IMR-90 (cell line): ENCODE data around the gene RGS12. TPM values are rescaled to one million over a fixed set of nuclear protein-coding genes. Genes with fewer than 3 reads are reported as not detected.

Experiments
- ATAC-seq: fragments of 200-7000 bp; cut with Tn5 transposase; 2 replicates; pipeline ENCODE4 v1.9.1; 2020; ENCODE audit warnings: low read depth, mild to moderate bottlenecking, moderate library complexity
- BruUV-seq: library from RNA; stranded (reverse); fragments of 400-500 nt; replicated peaks from 2 replicates; lab custom pipeline; 2021; lab: Mats Ljungman, UMichigan
- CTCF ChIA-PET: fragments of 300-600 bp; formaldehyde crosslinking; extraction: SDS; loops from one replicate; lab custom pipeline; 2021; ENCODE audit warnings: antibody characterized with exemption; lab: Yijun Ruan, JAX
- POLR2A ChIA-PET: fragments of 300-600 bp; sonication (Branson Sonifier 250); formaldehyde crosslinking; loops from one replicate; lab custom pipeline; 2022; ENCODE audit warnings: antibody characterized with exemption; ENCODE audit not compliant: unreplicated experiment; lab: Charles Lee
- DNase-seq: peaks from one replicate; pipeline ENCODE4 v3.0.0; 2013
- H2AFZ ChIP-seq: replicated peaks from 2 replicates; pipeline ENCODE3; 2013; ENCODE audit warnings: low read length, mild to moderate bottlenecking; ENCODE audit not compliant: poor library complexity
- H2AK5ac ChIP-seq: 2 replicates; pipeline ENCODE4 v1.6.1; 2013; ENCODE audit warnings: low read depth, low read length, inconsistent platforms
- H2AK9ac ChIP-seq: replicated peaks from 2 replicates; pipeline ENCODE3; 2013; ENCODE audit warnings: mild to moderate bottlenecking, low read depth, low read length, moderate library complexity; ENCODE audit not compliant: poor library complexity
- H2BK120ac ChIP-seq: 2 replicates; pipeline ENCODE4 v1.6.1; 2013; ENCODE audit warnings: low read depth, low read length, inconsistent platforms
- H2BK15ac ChIP-seq: 3 replicates; pipeline ENCODE4 v1.6.1; 2013; ENCODE audit warnings: low read depth, low read length, inconsistent platforms
- H2BK20ac ChIP-seq: 2 replicates; pipeline ENCODE4 v1.6.1; 2013; ENCODE audit warnings: low read depth, mild to moderate bottlenecking, inconsistent platforms, low read length, moderate library complexity
- H2BK5ac ChIP-seq: 2 replicates; pipeline ENCODE4 v1.6.1; 2013; ENCODE audit warnings: mild to moderate bottlenecking, low read depth, low read length, inconsistent platforms; ENCODE audit not compliant: poor library complexity, severe bottlenecking
- H3K14ac ChIP-seq: replicated peaks from 2 replicates; pipeline ENCODE4 v1.6.1; 2013; ENCODE audit warnings: low read depth, low read length, inconsistent platforms
- H3K18ac ChIP-seq: 2 replicates; pipeline ENCODE4 v1.6.1; 2013; ENCODE audit warnings: low read depth, low read length, control low read depth
- H3K23ac ChIP-seq: 2 replicates; pipeline ENCODE4 v1.6.1; 2013; ENCODE audit warnings: low read depth, low read length, inconsistent platforms
- H3K27ac ChIP-seq: 2 replicates; pipeline ENCODE4 v1.5.1; 2013; ENCODE audit warnings: mild to moderate bottlenecking, control low read depth, low read length; ENCODE audit not compliant: insufficient read depth
- H3K27me3 ChIP-seq: 2 replicates; pipeline ENCODE4 v1.6.1; 2013; ENCODE audit warnings: low read length; ENCODE audit not compliant: control insufficient read depth, insufficient read depth
- H3K36me3 ChIP-seq: 2 replicates; pipeline ENCODE4 v1.6.1; 2013; ENCODE audit warnings: low read length, mixed read lengths; ENCODE audit not compliant: control insufficient read depth, insufficient read depth
- H3K4ac ChIP-seq: 2 replicates; pipeline ENCODE4 v1.6.1; 2013; ENCODE audit warnings: low read depth, low read length, inconsistent platforms
- H3K4me1 ChIP-seq: 2 replicates; pipeline ENCODE4 v1.6.1; 2013; ENCODE audit warnings: low read length, mixed read lengths; ENCODE audit not compliant: control insufficient read depth, insufficient read depth
- H3K4me2 ChIP-seq: 2 replicates; pipeline ENCODE4 v1.6.1; 2013; ENCODE audit warnings: low read depth, mild to moderate bottlenecking, control low read depth, low read length, moderate library complexity
- H3K4me3 ChIP-seq: 2 replicates; pipeline ENCODE4 v1.5.1; 2013; ENCODE audit warnings: low read depth, mild to moderate bottlenecking, control low read depth, low read length, moderate library complexity; ENCODE audit not compliant: insufficient read depth
- H3K56ac ChIP-seq: 2 replicates; pipeline ENCODE4 v1.6.1; 2013; ENCODE audit warnings: low read length, inconsistent platforms; ENCODE audit not compliant: insufficient read depth; ENCODE audit errors: extremely low read depth
- H3K79me1 ChIP-seq, 2 experiments: 2 replicates each; pipeline ENCODE4 v1.6.1; 2013; ENCODE audit warnings: low read length in 2 of 2, inconsistent platforms in 1 of 2, low read depth in 1 of 2
- H3K9ac ChIP-seq: 2 replicates; pipeline ENCODE4 v1.6.1; 2013; ENCODE audit warnings: low read depth, low read length, control low read depth
- H3K9me1 ChIP-seq: 2 replicates; pipeline ENCODE4 v1.6.1; 2013; ENCODE audit warnings: low read length, inconsistent platforms; ENCODE audit not compliant: insufficient read depth
- H3K9me3 ChIP-seq: 2 replicates; pipeline ENCODE4 v1.6.1; 2013; ENCODE audit warnings: low read length; ENCODE audit not compliant: control insufficient read depth, insufficient read depth
- H4K20me1 ChIP-seq: 2 replicates; pipeline ENCODE4 v1.6.1; 2013; ENCODE audit warnings: low read length, inconsistent platforms; ENCODE audit not compliant: insufficient read depth
- H4K5ac ChIP-seq: 2 replicates; pipeline ENCODE4 v1.6.1; 2013; ENCODE audit warnings: mild to moderate bottlenecking, low read depth, low read length, control low read depth
- H4K8ac ChIP-seq, 2 experiments: 2 replicates each; pipeline ENCODE4 v1.6.1; 2013; ENCODE audit warnings: low read depth in 2 of 2, low read length in 2 of 2, control low read depth in 1 of 2, inconsistent platforms in 1 of 2
- H4K91ac ChIP-seq: 2 replicates; pipeline ENCODE4 v1.6.1; 2013; ENCODE audit warnings: low read depth, low read length, inconsistent platforms; ENCODE audit not compliant: insufficient read depth
- CHD1 ChIP-seq: IDR thresholded peaks from 2 replicates; pipeline ENCODE4 v1.6.1; 2012; ENCODE audit warnings: low read depth, low read length, improper control_type of control experiment
- ELK1 ChIP-seq: fragments of 150-350 bp; IDR thresholded peaks from 2 replicates; pipeline ENCODE4 v1.6.1; 2016; ENCODE audit warnings: low read depth, mild to moderate bottlenecking, low read length, moderate library complexity, borderline replicate concordance
- RCOR1 ChIP-seq: IDR thresholded peaks from 2 replicates; pipeline ENCODE4 v1.6.1; 2012; ENCODE audit warnings: mild to moderate bottlenecking, low read length, improper control_type of control experiment; ENCODE audit not compliant: insufficient replicate concordance
- WGBS, 2 experiments: methylation state at CpG; one replicate each; pipeline versions ENCODE4 v1.1.5 to v1.1.7; 2013; ENCODE audit warnings: missing lambda C conversion rate in 2 of 2; ENCODE audit not compliant: insufficient read length in 1 of 2; ENCODE audit errors: extremely low coverage in 2 of 2; 5-methylcytosine and 5-hydroxymethylcytosine counted together
- dilution Hi-C: fragments of 300-500 bp; cut with HindIII; formaldehyde crosslinking; loops from one replicate; pipeline ENCODE4 v1.14.3; 2018; ENCODE audit warnings: low sequenced_read_pairs; ENCODE audit not compliant: unreplicated experiment
- in situ Hi-C: fragments of 300-500 bp; cut with MboI; formaldehyde crosslinking; loops from 3 replicates; pipeline ENCODE4 v1.14.3; 2019; ENCODE audit warnings: low sequenced_read_pairs, inconsistent platforms, mixed read lengths
- intact Hi-C: fragments of 100-400 bp; cut with micrococcal nuclease; formaldehyde crosslinking; loops from 2 replicates; pipeline ENCODE4 v1.10.0; 2022
- polyA plus RNA-seq, 3 experiments: library from polyadenylated mRNA; depleted of rRNA; stranded (reverse); fragments of >200 nt; gene quantifications; 2 replicates each; pipeline ENCODE4 v1.2.3, GENCODE V29; 2012; ENCODE audit warnings: low replicate concordance in 1 of 3
- total RNA-seq: library from RNA; depleted of rRNA; stranded (reverse); fragments of >200 nt; gene quantifications from 2 replicates; pipeline ENCODE4 v1.2.3, GENCODE V29; 2012

Gene RGS12
- total and polyA plus RNA-seq, 2 of the 4 experiments (the other 2 are of a cell fraction): 11.8 to 12.0 TPM

- WGBS, 2 experiments: 90% methylated on average over 2 of the region's 9 CpGs; no CpG with 5 or more reads in 1 of the 2 experiments
- Histone ChIP-seq H3K4me1 (peaks cover 12% of the 10 kb centered on the region), H3K9ac (no peak overlapping the region), H2BK120ac (no peak overlapping the region), H2AK5ac (no peak overlapping the region), H3K9me1 (peaks cover 4% of the 10 kb centered on the region; the same call in 1 of the 2 replicates), H3K23ac (no peak overlapping the region; the same call in 1 of the 2 replicates), H3K27me3 (no peaks in the 10 kb centered on the region), H4K8ac (no peak overlapping the region), H4K91ac (no peak overlapping the region), H3K4ac (no peak overlapping the region), H3K14ac (no peak overlapping the region), H2AFZ (no peak overlapping the region), H3K27ac (no peak overlapping the region), H2BK5ac (no peak overlapping the region), H3K36me3 (no peaks in the 10 kb centered on the region), H4K5ac (no peak overlapping the region), H3K9me3 (no peaks in the 10 kb centered on the region), H2BK15ac (no peak overlapping the region), H4K20me1 (peaks cover 51% of the 10 kb centered on the region), H2BK20ac (no peak overlapping the region), H3K18ac (no peak overlapping the region), H3K4me2 (no peak overlapping the region), H3K4me3 (no peak overlapping the region), H2AK9ac (no peak overlapping the region), H3K56ac (no peak overlapping the region), H3K79me1 (peaks cover 32 to 77% of the 10 kb centered on the region in 2 experiments)
- DNase-seq (no peak), ATAC-seq (no peak)
- BruUV-seq: no TSS peak
- intact Hi-C loops: no loop called here
- dilution Hi-C loops: no loop called here
- ChIA-PET CTCF (no interaction called here), POLR2A (no interaction called here)
- in situ Hi-C loops: no loop called here
- TF ChIP-seq ELK1 (no peak), CHD1 (no peak), RCOR1 (no peak)
Observed at GRCh38 chr4:3299122-3299975, 6.5 kb downstream of the RGS12 start.
